ENCODE results near the gene RAPGEF3. TPM values are rescaled to one million over a fixed set of nuclear protein-coding genes. Genes with fewer than 3 reads are reported as not detected.
A peak's percentile ranks its signal among the peaks of the same experiment; 100 is the strongest.

Gene RAPGEF3
- total and polyA plus RNA-seq, 4 donors: 3.1 to 149 (median 89.0) TPM

DNA sequence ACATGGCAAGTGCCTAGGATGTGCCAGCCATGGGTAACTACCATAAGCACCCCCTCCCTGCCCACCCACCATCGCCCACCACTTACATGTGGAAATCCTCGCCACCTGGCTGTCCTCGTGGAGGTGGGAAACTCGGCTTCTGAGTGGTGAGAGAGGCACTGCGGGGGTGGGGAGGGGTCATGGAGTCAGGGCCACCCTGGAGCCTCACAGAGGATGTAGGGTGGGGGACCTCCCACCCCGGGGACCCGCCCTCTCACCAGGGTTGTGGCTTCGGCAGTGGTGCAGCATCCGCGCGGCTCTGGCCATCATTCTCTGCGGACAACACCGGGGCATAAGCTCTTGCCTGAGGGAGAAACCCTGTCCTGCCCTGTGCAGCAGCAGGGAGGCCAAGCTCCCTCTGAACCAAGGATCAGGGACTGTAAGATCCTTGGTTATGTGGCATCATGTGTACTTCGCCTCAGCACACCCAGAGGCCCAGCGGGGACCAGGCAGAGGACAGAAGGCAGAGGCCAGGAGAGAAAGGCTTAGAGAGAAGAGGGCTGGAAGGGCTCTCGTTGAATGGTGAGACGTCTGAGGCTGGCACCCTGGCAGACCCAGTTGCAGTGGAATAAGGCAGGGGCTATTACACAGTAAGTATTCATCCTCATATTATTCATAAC lies 20.6 kb downstream of the RAPGEF3 start:
- Histone ChIP-seq H3K4me3 (ENCODE audit: low read length in 2 of 2) (no peak overlapping the region), H3K36me3 (ENCODE audit: control insufficient read depth in 1 of 2, insufficient read depth in 2 of 2, low read length in 1 of 2) (no peaks in the 10 kb centered on the region), H3K27ac (ENCODE audit: low read depth in 1 of 2, low read length in 2 of 2) (peak overlapping the region in 1 of 2 donors; percentile 55), H3K9me3 (ENCODE audit: control insufficient read depth, low read length) (no peaks in the 10 kb centered on the region), H3K27me3 (ENCODE audit: control insufficient read depth in 1 of 2, insufficient read depth in 2 of 2, low read length in 1 of 2) (no peaks in the 10 kb centered on the region), H3K4me1 (ENCODE audit: control insufficient read depth in 1 of 2, insufficient read depth in 2 of 2, low read length in 2 of 2) (peaks cover 0 to 1% of the 10 kb centered on the region in 2 donors)
- DNase-seq (no peak), ATAC-seq (ENCODE audit: low FRiP score) (no peak)
- intact Hi-C loops (cut with DNase I): loop anchor here in 1 of 2 donors (2.0 kb wide), 1 partner anchor 21 kb away; no protein-coding TSS in a partner anchor
- 84 to 87% methylated on average over 17 of the region's 17 CpGs for WGBS, 2 donors

DNA sequence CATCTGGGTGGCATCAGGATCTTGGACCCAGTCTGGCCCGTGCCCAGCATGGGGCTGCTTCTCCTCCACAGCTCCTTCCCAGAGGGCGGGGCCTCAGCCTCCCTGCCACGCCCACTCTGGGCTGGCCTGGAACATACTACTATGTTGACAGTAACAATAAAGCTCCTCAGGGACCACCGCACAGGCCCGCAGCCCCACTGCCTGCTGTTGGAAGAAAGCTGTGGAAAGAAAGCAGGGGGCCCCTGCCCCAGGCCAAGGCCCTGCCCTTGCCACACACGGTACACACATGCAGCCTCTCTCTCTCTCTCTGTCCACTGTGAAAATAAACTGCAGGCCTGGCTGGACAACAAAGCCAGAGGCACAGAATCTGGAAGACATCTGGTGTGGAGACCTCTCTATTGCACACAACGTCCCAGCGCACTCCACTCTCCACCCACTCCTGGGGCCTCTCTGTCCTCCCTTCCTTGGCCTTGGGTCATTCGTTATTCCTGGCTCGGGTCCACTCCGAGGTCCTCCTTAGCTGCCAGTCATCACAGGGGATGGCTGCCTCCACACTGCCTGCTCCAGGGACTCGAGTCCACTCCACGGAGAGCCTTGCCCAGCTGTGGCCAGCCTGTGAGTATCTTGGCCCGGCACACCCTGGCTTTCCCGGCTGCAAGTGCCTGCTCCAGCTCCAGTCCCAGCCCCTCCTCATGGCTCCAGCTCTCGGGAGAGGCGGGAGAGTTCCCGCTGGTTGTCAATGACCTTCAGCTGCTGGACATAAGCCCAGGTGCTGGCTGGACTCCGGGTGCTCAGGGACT lies 21.6 kb downstream of the RAPGEF3 start:
- WGBS, 2 donors: 10% methylated on average over 19 of the region's 19 CpGs
- intact Hi-C loops (cut with DNase I): loop anchor here in 1 of 2 donors (2.0 kb wide), 1 partner anchor 20 kb away; no protein-coding TSS in a partner anchor
- Histone ChIP-seq H3K27ac (ENCODE audit: low read depth in 1 of 2, low read length in 2 of 2) (peak overlapping the region; percentile 10 to 90), H3K4me3 (ENCODE audit: low read length in 2 of 2) (no peak overlapping the region), H3K36me3 (ENCODE audit: control insufficient read depth in 1 of 2, insufficient read depth in 2 of 2, low read length in 1 of 2) (no peaks in the 10 kb centered on the region), H3K27me3 (ENCODE audit: control insufficient read depth in 1 of 2, insufficient read depth in 2 of 2, low read length in 1 of 2) (no peaks in the 10 kb centered on the region), H3K4me1 (ENCODE audit: control insufficient read depth in 1 of 2, insufficient read depth in 2 of 2, low read length in 2 of 2) (peaks cover 0 to 1% of the 10 kb centered on the region in 2 donors), H3K9me3 (ENCODE audit: control insufficient read depth, low read length) (no peaks in the 10 kb centered on the region)
- DNase-seq: peak; percentile 93 to 95
- peak; percentile 91 for ATAC-seq (ENCODE audit: low FRiP score)

DNA sequence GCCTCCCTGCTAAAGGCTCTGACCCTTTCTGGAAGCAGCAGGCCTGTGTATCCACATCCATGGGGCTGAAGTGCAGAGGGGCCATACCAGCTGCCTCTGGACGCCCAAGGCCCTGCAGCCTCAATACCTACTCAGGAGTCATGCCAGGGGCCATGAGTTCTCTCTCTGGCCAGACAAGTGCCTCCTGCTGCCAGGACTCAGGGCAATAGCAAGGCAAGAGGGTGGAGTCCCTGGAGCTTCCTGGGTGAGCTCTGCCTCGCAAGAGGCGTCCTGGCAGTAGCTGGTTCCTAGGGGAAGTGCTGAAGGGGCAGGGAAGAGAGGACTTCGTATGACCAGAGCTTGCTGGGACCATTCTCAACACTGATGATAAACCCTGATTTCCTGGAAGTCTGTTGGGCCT lies 22.5 kb downstream of the RAPGEF3 start:
- Histone ChIP-seq H3K4me1 (ENCODE audit: control insufficient read depth in 1 of 2, insufficient read depth in 2 of 2, low read length in 2 of 2) (peaks cover 0 to 1% of the 10 kb centered on the region in 2 donors), H3K36me3 (ENCODE audit: control insufficient read depth in 1 of 2, insufficient read depth in 2 of 2, low read length in 1 of 2) (no peaks in the 10 kb centered on the region), H3K4me3 (ENCODE audit: low read length in 2 of 2) (no peak overlapping the region), H3K27ac (ENCODE audit: low read depth in 1 of 2, low read length in 2 of 2) (peak overlapping the region in 1 of 2 donors; percentile 90), H3K9me3 (ENCODE audit: control insufficient read depth, low read length) (no peaks in the 10 kb centered on the region), H3K27me3 (ENCODE audit: control insufficient read depth in 1 of 2, insufficient read depth in 2 of 2, low read length in 1 of 2) (no peaks in the 10 kb centered on the region)
- 14 to 30% methylated on average over 4 of the region's 4 CpGs for WGBS, 2 donors
- intact Hi-C loops (cut with DNase I): loop anchor here in 1 of 2 donors (2.0 kb wide), 1 partner anchor 19 kb away; no protein-coding TSS in a partner anchor
- no peak for ATAC-seq (ENCODE audit: low FRiP score)
- no peak for DNase-seq

DNA sequence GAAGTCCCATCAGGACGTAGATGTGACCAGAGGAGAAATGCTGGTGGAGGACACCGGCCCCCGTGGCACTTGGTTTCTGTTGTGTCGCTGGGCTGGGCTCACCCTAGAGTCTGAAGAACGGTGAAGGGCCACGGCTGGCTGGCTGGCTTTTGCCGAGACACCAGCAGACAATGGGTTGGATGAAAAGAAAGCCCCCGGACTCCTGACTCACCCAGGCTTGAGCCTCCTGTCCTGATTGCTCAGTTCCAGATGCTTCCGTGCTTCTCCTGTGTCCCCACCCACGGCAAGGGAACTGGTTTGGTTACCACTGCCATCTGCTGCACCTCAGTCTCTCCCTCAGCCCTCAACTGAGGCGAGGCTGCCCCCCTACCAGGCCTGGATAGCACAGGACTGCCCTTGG lies 23.0 kb downstream of the RAPGEF3 start:
- ATAC-seq (ENCODE audit: low FRiP score) (no peak), DNase-seq (no peak)
- H3K9me3 ChIP-seq (ENCODE audit: control insufficient read depth, low read length): no peaks in the 10 kb centered on the region
- H3K27ac ChIP-seq (ENCODE audit: low read depth in 1 of 2, low read length in 2 of 2): no peak overlapping the region
- H3K4me1 ChIP-seq (ENCODE audit: control insufficient read depth in 1 of 2, insufficient read depth in 2 of 2, low read length in 2 of 2): peaks cover 0 to 1% of the 10 kb centered on the region in 2 donors
- H3K27me3 ChIP-seq (ENCODE audit: control insufficient read depth in 1 of 2, insufficient read depth in 2 of 2, low read length in 1 of 2): no peaks in the 10 kb centered on the region
- no peak overlapping the region for H3K4me3 ChIP-seq (ENCODE audit: low read length in 2 of 2)
- WGBS, 2 donors: 96 to 97% methylated on average over 11 of the region's 11 CpGs
- intact Hi-C loops (cut with DNase I): loop anchor here in 1 of 2 donors (2.0 kb wide), 1 partner anchor 19 kb away; no protein-coding TSS in a partner anchor
- H3K36me3 ChIP-seq (ENCODE audit: control insufficient read depth in 1 of 2, insufficient read depth in 2 of 2, low read length in 1 of 2): no peaks in the 10 kb centered on the region

DNA sequence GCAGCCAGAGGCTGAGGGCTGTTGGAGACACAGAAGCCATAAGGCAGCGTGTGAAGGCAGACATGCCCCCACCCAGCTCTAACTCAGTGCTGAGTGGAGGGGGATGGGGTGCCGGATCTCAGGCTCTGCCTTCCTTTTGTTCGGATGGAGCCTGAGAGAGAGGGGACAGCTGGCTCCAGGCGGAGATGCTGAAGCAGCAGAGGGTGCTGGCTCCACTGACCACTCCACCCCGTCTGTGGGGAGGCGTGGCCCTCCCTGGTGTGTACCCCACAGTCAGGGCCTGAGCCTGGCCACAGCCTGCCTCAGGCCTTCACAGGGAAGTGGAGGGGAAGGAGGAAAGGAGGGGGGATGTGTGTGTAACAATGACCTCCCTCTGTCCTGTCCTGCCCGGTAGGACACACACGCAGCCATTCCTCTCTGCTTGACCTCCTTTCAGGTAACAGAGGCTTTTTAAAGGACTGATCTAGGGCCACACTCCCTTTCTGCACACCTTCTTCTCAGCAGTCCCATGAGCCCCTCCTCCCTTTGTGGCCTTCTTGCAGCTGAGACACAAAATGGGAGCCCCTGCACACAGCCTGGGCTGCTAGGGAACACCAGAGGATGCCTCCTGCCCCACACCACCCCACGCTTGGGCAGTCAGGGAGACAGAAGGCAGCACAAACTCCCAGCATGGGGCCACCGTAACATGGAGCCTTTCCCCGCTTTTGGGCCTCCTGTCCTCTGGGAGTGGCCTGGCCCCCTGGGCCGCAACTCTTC lies 23.8 kb downstream of the RAPGEF3 start:
- intact Hi-C loops (cut with DNase I): no loop called here
- H3K4me1 ChIP-seq (ENCODE audit: control insufficient read depth in 1 of 2, insufficient read depth in 2 of 2, low read length in 2 of 2): peaks cover 0 to 1% of the 10 kb centered on the region in 2 donors
- WGBS, 2 donors: 92% methylated on average over 12 of the region's 12 CpGs
- H3K27me3 ChIP-seq (ENCODE audit: control insufficient read depth in 1 of 2, insufficient read depth in 2 of 2, low read length in 1 of 2): no peaks in the 10 kb centered on the region
- H3K27ac ChIP-seq (ENCODE audit: low read depth in 1 of 2, low read length in 2 of 2): no peak overlapping the region
- ATAC-seq (ENCODE audit: low FRiP score) (no peak), DNase-seq (no peak)
- H3K9me3 ChIP-seq (ENCODE audit: control insufficient read depth, low read length): no peaks in the 10 kb centered on the region
- no peaks in the 10 kb centered on the region for H3K36me3 ChIP-seq (ENCODE audit: control insufficient read depth in 1 of 2, insufficient read depth in 2 of 2, low read length in 1 of 2)
- H3K4me3 ChIP-seq (ENCODE audit: low read length in 2 of 2): no peak overlapping the region

DNA sequence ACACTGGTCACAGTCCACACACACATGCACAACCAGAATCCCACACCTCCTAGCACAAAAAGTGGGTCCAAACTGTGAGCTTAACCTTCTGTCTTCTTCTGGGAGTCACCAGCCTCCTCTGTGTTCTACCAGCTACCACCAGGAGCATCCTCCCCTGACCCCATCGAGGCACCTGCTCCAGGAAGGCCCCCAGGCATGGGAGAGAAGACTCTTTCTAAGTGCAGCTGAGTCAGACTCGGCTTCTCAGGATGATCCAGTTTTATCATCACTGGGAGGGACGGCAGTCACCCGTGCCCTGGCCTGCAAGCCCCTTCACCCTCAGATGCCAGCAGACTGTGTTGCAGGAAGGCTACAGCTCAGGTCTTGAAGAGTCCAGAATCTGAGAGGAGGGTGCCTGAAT lies 25.5 kb downstream of the RAPGEF3 start:
- ATAC-seq (ENCODE audit: low FRiP score) (no peak), DNase-seq (no peak)
- H3K36me3 ChIP-seq (ENCODE audit: control insufficient read depth in 1 of 2, insufficient read depth in 2 of 2, low read length in 1 of 2): no peaks in the 10 kb centered on the region
- H3K27ac ChIP-seq (ENCODE audit: low read depth in 1 of 2, low read length in 2 of 2): no peak overlapping the region
- H3K4me3 ChIP-seq (ENCODE audit: low read length in 2 of 2): no peak overlapping the region
- H3K4me1 ChIP-seq (ENCODE audit: control insufficient read depth in 1 of 2, insufficient read depth in 2 of 2, low read length in 2 of 2): peaks cover 0 to 1% of the 10 kb centered on the region in 2 donors
- H3K27me3 ChIP-seq (ENCODE audit: control insufficient read depth in 1 of 2, insufficient read depth in 2 of 2, low read length in 1 of 2): no peaks in the 10 kb centered on the region
- WGBS, 2 donors: 89 to 93% methylated on average over 4 of the region's 4 CpGs
- intact Hi-C loops (cut with DNase I): no loop called here
- H3K9me3 ChIP-seq (ENCODE audit: control insufficient read depth, low read length): no peaks in the 10 kb centered on the region

DNA sequence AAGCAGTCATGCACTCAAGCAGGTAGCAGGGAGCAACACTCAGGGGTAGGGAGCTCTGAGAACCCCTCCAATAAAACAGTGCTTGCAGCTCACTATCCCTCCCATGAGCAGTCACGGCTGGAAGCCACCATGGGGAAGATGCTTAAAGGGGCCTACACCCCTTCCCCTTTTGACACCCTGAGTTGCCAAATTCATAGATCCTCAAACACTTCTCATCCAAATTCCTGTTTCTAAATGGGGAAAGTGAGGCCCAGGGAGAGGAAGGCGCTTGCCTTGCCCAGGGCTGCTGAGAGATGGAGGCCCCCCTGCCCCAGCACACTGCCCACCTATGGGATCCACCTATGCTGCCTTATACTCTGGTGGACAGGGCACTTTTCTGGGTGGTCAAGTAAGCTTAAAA lies 26.2 kb downstream of the RAPGEF3 start:
- Histone ChIP-seq H3K4me3 (ENCODE audit: low read length in 2 of 2) (no peak overlapping the region), H3K27me3 (ENCODE audit: control insufficient read depth in 1 of 2, insufficient read depth in 2 of 2, low read length in 1 of 2) (no peaks in the 10 kb centered on the region), H3K4me1 (ENCODE audit: control insufficient read depth in 1 of 2, insufficient read depth in 2 of 2, low read length in 2 of 2) (peaks cover 0 to 1% of the 10 kb centered on the region in 2 donors), H3K27ac (ENCODE audit: low read depth in 1 of 2, low read length in 2 of 2) (no peak overlapping the region), H3K36me3 (ENCODE audit: control insufficient read depth in 1 of 2, insufficient read depth in 2 of 2, low read length in 1 of 2) (no peaks in the 10 kb centered on the region), H3K9me3 (ENCODE audit: control insufficient read depth, low read length) (no peaks in the 10 kb centered on the region)
- 88 to 97% methylated on average over 2 of the region's 2 CpGs for WGBS, 2 donors
- ATAC-seq (ENCODE audit: low FRiP score) (no peak), DNase-seq (no peak)
- intact Hi-C loops (cut with DNase I): no loop called here

DNA sequence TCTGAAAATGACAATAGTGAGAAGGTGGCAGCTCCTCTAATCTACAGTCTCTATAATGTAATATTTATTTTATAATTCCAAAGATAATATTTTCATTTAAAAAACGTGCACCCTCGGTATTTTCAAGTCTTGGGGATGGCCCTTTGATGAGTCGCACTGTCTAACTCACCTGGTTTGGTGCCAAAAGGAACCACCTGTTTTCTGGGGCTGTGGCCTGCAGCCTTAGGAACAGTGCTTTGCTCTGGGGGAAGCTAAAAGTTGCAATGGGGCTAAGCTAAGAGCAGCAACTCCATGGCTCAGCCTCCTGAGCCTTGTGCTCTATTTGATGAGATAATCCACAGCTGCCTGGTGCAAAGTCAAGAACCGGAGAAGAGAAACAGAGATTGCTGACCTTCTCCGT lies 27.0 kb downstream of the RAPGEF3 start:
- Histone ChIP-seq H3K27me3 (ENCODE audit: control insufficient read depth in 1 of 2, insufficient read depth in 2 of 2, low read length in 1 of 2) (no peaks in the 10 kb centered on the region), H3K36me3 (ENCODE audit: control insufficient read depth in 1 of 2, insufficient read depth in 2 of 2, low read length in 1 of 2) (no peaks in the 10 kb centered on the region), H3K27ac (ENCODE audit: low read depth in 1 of 2, low read length in 2 of 2) (no peak overlapping the region), H3K9me3 (ENCODE audit: control insufficient read depth, low read length) (no peaks in the 10 kb centered on the region), H3K4me3 (ENCODE audit: low read length in 2 of 2) (no peak overlapping the region), H3K4me1 (ENCODE audit: control insufficient read depth in 1 of 2, insufficient read depth in 2 of 2, low read length in 2 of 2) (peaks cover 0 to 1% of the 10 kb centered on the region in 2 donors)
- 72 to 78% methylated on average over 5 of the region's 5 CpGs for WGBS, 2 donors
- intact Hi-C loops (cut with DNase I): no loop called here
- DNase-seq: no peak
- ATAC-seq (ENCODE audit: low FRiP score): no peak
